GM12801 (cell line): ENCODE data around the gene DRGX.

Source experiments
- CTCF ChIP-seq: IDR thresholded peaks from one replicate; pipeline ENCODE4 v1.5.1; 2011; ENCODE audit warnings: control low read depth; ENCODE audit not compliant: insufficient read length; ENCODE audit errors: extremely low read depth

The DRGX gene

GRCh38 chr10:49396666-49396999 is 744 bp upstream of the DRGX start:
- no peak for TF ChIP-seq CTCF

GRCh38 chr10:49394933-49395740 is 752 bp downstream of the DRGX start:
- no peak for TF ChIP-seq CTCF

- no peak for TF ChIP-seq CTCF
These were observed 2.1 kb downstream of the DRGX start for GRCh38 chr10:49393757-49394156.

- TF ChIP-seq CTCF, result no peak
These were observed 2.6 kb downstream of the DRGX start for GRCh38 chr10:49393301-49393700.

- no peak for TF ChIP-seq CTCF
These were observed 6.4 kb downstream of the DRGX start for GRCh38 chr10:49389361-49389933.

- no peak for TF ChIP-seq CTCF
These were observed 7.7 kb downstream of the DRGX start for GRCh38 chr10:49388161-49388560.

- TF ChIP-seq CTCF, result no peak
These were observed 8.8 kb downstream of the DRGX start for GRCh38 chr10:49387071-49387470.
